RWPE1 (cell line): ENCODE data around the gene MYRIP.
A peak's percentile ranks its signal among the peaks of the same experiment; 100 is the strongest.

Source experiments
- CTCF ChIA-PET: fragments of 350-600 bp; sonication (Branson Sonifier 250); formaldehyde crosslinking; extraction: SDS; loops from one replicate; lab custom pipeline; 2021; lab: Yijun Ruan, JAX
- POLR2A ChIA-PET: fragments of 400-600 bp; formaldehyde crosslinking; extraction: SDS; loops from one replicate; lab custom pipeline; 2020; ENCODE audit warnings: antibody characterized with exemption; ENCODE audit not compliant: low non-redundant PET; lab: Yijun Ruan, JAX
- DNase-seq: peaks from one replicate; pipeline ENCODE4 v3.0.0; 2012; ENCODE audit warnings: low spot score
- H3K27ac ChIP-seq: fragments of 450-650 bp; 2 replicates; pipeline ENCODE4 v1.5.1; 2017
- CTCF ChIP-seq: fragments of 450-650 bp; conservative IDR thresholded peaks from 2 replicates; pipeline ENCODE4 v1.5.1; 2017; ENCODE audit warnings: low read depth, mild to moderate bottlenecking

Gene MYRIP

GRCh38 chr3:40309418-40309924 lies 500.1 kb downstream of the MYRIP start, which contains the start of gene EIF1B:
Gene EIF1B, plus strand, starts transcription at chr3:40309707. Its CDS starts 235 bp downstream, at chr3:40309942.
- POLR2A ChIA-PET = no interaction called here
- H3K27ac ChIP-seq = peak within 1 kb of the TSS; percentile 85

More at GRCh38 chr3:40309418-40309924, 500.1 kb downstream of the MYRIP start, which contains the start of gene EIF1B:
- DNase-seq = peak; percentile 89
- TF ChIP-seq CTCF = peak; percentile 82
- CTCF ChIA-PET = interaction anchor here (0.5 to 1.1 kb wide), 2 partner anchors 15 to 1280 kb away, joined by 3 to 4 read pairs; no protein-coding TSS in a partner anchor
